GM12878 (cell line): Measurements from ENCODE around the gene KBTBD13. TPM values are rescaled to one million over a fixed set of nuclear protein-coding genes. Genes with fewer than 3 reads are reported as not detected.

ENCODE experiments used
- ATAC-seq: fragments of 200-7000 bp; cut with Tn5 transposase; 3 replicates; pipeline ENCODE4 v1.9.1; 2020; ENCODE audit warnings: mild to moderate bottlenecking, moderate library complexity
- BruUV-seq: library from RNA; stranded (reverse); fragments of 400-500 nt; replicated peaks from 2 replicates; lab custom pipeline; 2021; lab: Mats Ljungman, UMichigan
- CTCF ChIA-PET: fragments of 300-600 bp; sonication (Branson Sonifier 250); formaldehyde crosslinking; extraction: SDS; loops from one replicate; lab custom pipeline; 2021; ENCODE audit warnings: inconsistent platforms; lab: Yijun Ruan, JAX
- POLR2A ChIA-PET: fragments of 350-600 bp; formaldehyde crosslinking; extraction: SDS; loops from one replicate; lab custom pipeline; 2021; ENCODE audit warnings: inconsistent platforms; lab: Charles Lee
- RAD21 ChIA-PET: fragments of 300-600 bp; sonication (Branson Sonifier 250); formaldehyde crosslinking; loops from one replicate; lab custom pipeline; 2023; ENCODE audit warnings: antibody characterized with exemption; ENCODE audit not compliant: unreplicated experiment; lab: Charles Lee
- SMC1A ChIA-PET: fragments of 300-600 bp; sonication (Branson Sonifier 250); formaldehyde crosslinking; loops from one replicate; lab custom pipeline; 2023; ENCODE audit not compliant: unreplicated experiment, uncharacterized antibody; lab: Charles Lee
- DNase-seq: peaks from one replicate; pipeline ENCODE4 v3.0.0-alpha.2; 2011; ENCODE audit warnings: low read depth, low spot score
- FAIRE-seq: peaks from 3 replicates; lab custom pipeline; 2011; peaks lifted over from hg19 to GRCh38; lab: Jason Lieb, UNC
- H2AFZ ChIP-seq: 2 replicates; pipeline ENCODE4 v1.6.0; 2011; ENCODE audit warnings: low read depth, low read length, control low read depth; ENCODE audit not compliant: control insufficient read depth
- H3K27ac ChIP-seq: 2 replicates; pipeline ENCODE4 v1.5.1; 2011; ENCODE audit warnings: control low read depth; ENCODE audit not compliant: control insufficient read depth, insufficient read depth
- H3K27me3 ChIP-seq, 2 experiments: replicated peaks in 1 of 2; 2 replicates each; pipeline versions ENCODE4 v1.6.0 to v1.6.1; 2011; ENCODE audit warnings: low read length in 1 of 2; ENCODE audit not compliant: control insufficient read depth in 2 of 2, insufficient read depth in 2 of 2
- H3K36me3 ChIP-seq, 2 experiments: 2 replicates each; pipeline ENCODE4 v1.5.1; 2011; ENCODE audit warnings: low read length in 1 of 2; ENCODE audit not compliant: control insufficient read depth in 2 of 2, insufficient read depth in 2 of 2
- H3K4me1 ChIP-seq: 2 replicates; pipeline ENCODE4 v1.6.1; 2011; ENCODE audit warnings: mild to moderate bottlenecking, low read length, moderate library complexity, mixed read lengths; ENCODE audit not compliant: control insufficient read depth, insufficient read depth
- H3K4me2 ChIP-seq: 2 replicates; pipeline ENCODE4 v1.6.0; 2011; ENCODE audit warnings: control low read depth; ENCODE audit not compliant: control insufficient read depth, insufficient read depth
- H3K4me3 ChIP-seq: fragments of 200-600 bp; sonication (generic); 2 replicates; pipeline ENCODE4 v1.5.1; 2016
- H3K79me2 ChIP-seq: 2 replicates; pipeline ENCODE4 v1.6.0; 2011; ENCODE audit warnings: low read length; ENCODE audit not compliant: control insufficient read depth, insufficient read depth
- H3K9ac ChIP-seq: 2 replicates; pipeline ENCODE4 v1.8.0; 2011; ENCODE audit warnings: low read length, control low read depth, mixed read lengths; ENCODE audit not compliant: control insufficient read depth, insufficient read depth
- H3K9me3 ChIP-seq: replicated peaks from 3 replicates; pipeline ENCODE4 v1.5.1; 2011; ENCODE audit warnings: mild to moderate bottlenecking, low read length; ENCODE audit not compliant: control insufficient read depth, insufficient read depth
- H4K20me1 ChIP-seq: 2 replicates; pipeline ENCODE4 v1.6.0; 2011; ENCODE audit not compliant: control insufficient read depth, insufficient read depth
- CHD4 ChIP-seq: fragments of 200-600 bp; sonication (generic); IDR thresholded peaks from 2 replicates; pipeline ENCODE4 v1.6.1; 2016; ENCODE audit warnings: mild to moderate bottlenecking
- GABPA ChIP-seq: IDR thresholded peaks from 2 replicates; pipeline ENCODE4 v1.6.1; 2014; ENCODE audit warnings: antibody characterized with exemption, low read depth, mild to moderate bottlenecking, inconsistent platforms
- IKZF1 ChIP-seq: fragments of 450-650 bp; conservative IDR thresholded peaks from 2 replicates; pipeline ENCODE4 v1.6.1; 2017; ENCODE audit warnings: antibody characterized with exemption, mild to moderate bottlenecking
- JUND ChIP-seq: IDR thresholded peaks from 2 replicates; pipeline ENCODE4 v1.6.1; 2012; ENCODE audit warnings: low read depth, mild to moderate bottlenecking, low read length, improper control_type of control experiment, moderate library complexity
- MXI1 ChIP-seq: fragments of 150-350 bp; IDR thresholded peaks from 2 replicates; pipeline ENCODE4 v1.6.1; 2011; ENCODE audit warnings: low read depth, mild to moderate bottlenecking, inconsistent platforms, low read length, improper control_type of control experiment
- NR2F1 ChIP-seq: fragments of 450-650 bp; conservative IDR thresholded peaks from 2 replicates; pipeline ENCODE4 v1.6.1; 2017; ENCODE audit warnings: mild to moderate bottlenecking
- RAD51 ChIP-seq: fragments of 450-650 bp; IDR thresholded peaks from 2 replicates; pipeline ENCODE4 v1.6.1; 2016; ENCODE audit warnings: moderate library complexity, mild to moderate bottlenecking, inconsistent platforms
- STAT1 ChIP-seq: fragments of 450-650 bp; conservative IDR thresholded peaks from 2 replicates; pipeline ENCODE4 v1.6.1; 2014; ENCODE audit warnings: antibody characterized with exemption, mild to moderate bottlenecking
- WGBS: methylation state at CpG from one replicate; pipeline ENCODE4 v1.1.6; 2016; ENCODE audit warnings: low lambda C conversion rate; ENCODE audit not compliant: insufficient replicate concordance, insufficient coverage; ENCODE audit errors: missing lambda C conversion rate; 5-methylcytosine and 5-hydroxymethylcytosine counted together
- in situ Hi-C: fragments of 300-500 bp; cut with MboI; formaldehyde crosslinking; loops from 9 replicates; pipeline ENCODE4 v1.14.3; 2018; ENCODE audit warnings: mixed read lengths
- intact Hi-C: fragments of 100-400 bp; cut with micrococcal nuclease; formaldehyde crosslinking; loops from one replicate; pipeline ENCODE4 v1.14.2; 2022; ENCODE audit not compliant: unreplicated experiment
- polyA plus RNA-seq, 11 experiments: library from polyadenylated mRNA; depleted of rRNA in 4 of 11; unstranded in 6 of 11; stranded (reverse) in 5 of 11; fragments of >200 nt; fragmentation: Nextera tagmentation in 4 of 11; fragmentation: Illumina TruSeq in 1 of 11; extraction: Ambion mirVana in 4 of 11; extraction: Trizol in 1 of 11; gene quantifications; 1 replicate in 1 of 11; 2 replicates in 10 of 11; pipeline versions ENCODE4 v1.2.1 to v1.2.3, GENCODE V29; 2011 to 2016; ENCODE audit warnings: inconsistent platforms in 2 of 11, missing spikeins in 2 of 11, low read depth in 1 of 11
- total RNA-seq, 4 experiments: library from RNA; depleted of rRNA in 3 of 4; stranded (reverse); fragments of >200 nt in 3 of 4; fragmentation: Illumina TruSeq in 1 of 4; extraction: Trizol in 1 of 4; gene quantifications; 2 replicates each; pipeline versions ENCODE4 v1.2.1 to v1.2.3, GENCODE V29; 2013 to 2021
- TF ChIP-seq, protein P1 (sequence below): IDR thresholded peaks from 2 replicates; pipeline ENCODE4 v1.6.1; 2012; ENCODE audit warnings: low read depth, low read length, improper control_type of control experiment
- TF ChIP-seq, protein P2 (sequence below): IDR thresholded peaks from 2 replicates; pipeline ENCODE4 v1.6.1; 2012; ENCODE audit warnings: low read depth, low read length, improper control_type of control experiment
- TF ChIP-seq, protein P3 (sequence below): fragments of 150-350 bp; IDR thresholded peaks from 2 replicates; pipeline ENCODE4 v1.6.1; 2016; ENCODE audit warnings: low read depth, low read length

The KBTBD13 gene
- total and polyA plus RNA-seq, 10 of the 15 experiments (the other 5 are each of a cell fraction or from before 2014, with no cell fraction given) = 0.06 TPM; not detected in 9

GRCh38 chr15:65056106-65056505 lies 20.4 kb upstream of the KBTBD13 start:
- H3K4me2 ChIP-seq = no peak overlapping the region
- no peaks in the 10 kb centered on the region for H3K27me3 ChIP-seq
- no peak overlapping the region for H2AFZ ChIP-seq
- RAD21 ChIA-PET = interaction anchor here (0.9 to 3.5 kb wide), 3 partner anchors 22 to 45 kb away, joined by 3 to 15 read pairs (median 5); no protein-coding TSS in a partner anchor
- H3K9ac ChIP-seq = no peak overlapping the region
- FAIRE-seq = no peak
- no peaks in the 10 kb centered on the region for H4K20me1 ChIP-seq
- BruUV-seq = no TSS peak
- in situ Hi-C loops = no loop called here
- H3K36me3 ChIP-seq = no peaks in the 10 kb centered on the region
- DNase-seq = no peak
- CTCF ChIA-PET = interaction anchor here (0.5 to 4.1 kb wide), 15 partner anchors 8 to 330 kb away, joined by 3 to 38 read pairs (median 4); no protein-coding TSS in a partner anchor
- POLR2A ChIA-PET = interaction anchor here (1.7 kb wide), 1 partner anchor 13 kb away, joined by 6 read pairs; no protein-coding TSS in a partner anchor
- H3K4me1 ChIP-seq = no peaks in the 10 kb centered on the region
- SMC1A ChIA-PET = interaction anchor here (1.1 to 2.7 kb wide), 5 partner anchors 10 to 244 kb away, joined by 3 to 11 read pairs (median 5); no protein-coding TSS in a partner anchor
- no peak for ATAC-seq
- no peak overlapping the region for H3K4me3 ChIP-seq
- H3K9me3 ChIP-seq = no peaks in the 10 kb centered on the region
- no peak overlapping the region for H3K27ac ChIP-seq
- H3K79me2 ChIP-seq = no peaks in the 10 kb centered on the region
- TF ChIP-seq, protein P1, sequence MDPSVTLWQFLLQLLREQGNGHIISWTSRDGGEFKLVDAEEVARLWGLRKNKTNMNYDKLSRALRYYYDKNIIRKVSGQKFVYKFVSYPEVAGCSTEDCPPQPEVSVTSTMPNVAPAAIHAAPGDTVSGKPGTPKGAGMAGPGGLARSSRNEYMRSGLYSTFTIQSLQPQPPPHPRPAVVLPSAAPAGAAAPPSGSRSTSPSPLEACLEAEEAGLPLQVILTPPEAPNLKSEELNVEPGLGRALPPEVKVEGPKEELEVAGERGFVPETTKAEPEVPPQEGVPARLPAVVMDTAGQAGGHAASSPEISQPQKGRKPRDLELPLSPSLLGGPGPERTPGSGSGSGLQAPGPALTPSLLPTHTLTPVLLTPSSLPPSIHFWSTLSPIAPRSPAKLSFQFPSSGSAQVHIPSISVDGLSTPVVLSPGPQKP = no peak
- TF ChIP-seq, all 136 proteins: peak for 0
- intact Hi-C loops = no loop called here
- WGBS = 58% methylated on average over 9 of the region's 9 CpGs

DNA sequence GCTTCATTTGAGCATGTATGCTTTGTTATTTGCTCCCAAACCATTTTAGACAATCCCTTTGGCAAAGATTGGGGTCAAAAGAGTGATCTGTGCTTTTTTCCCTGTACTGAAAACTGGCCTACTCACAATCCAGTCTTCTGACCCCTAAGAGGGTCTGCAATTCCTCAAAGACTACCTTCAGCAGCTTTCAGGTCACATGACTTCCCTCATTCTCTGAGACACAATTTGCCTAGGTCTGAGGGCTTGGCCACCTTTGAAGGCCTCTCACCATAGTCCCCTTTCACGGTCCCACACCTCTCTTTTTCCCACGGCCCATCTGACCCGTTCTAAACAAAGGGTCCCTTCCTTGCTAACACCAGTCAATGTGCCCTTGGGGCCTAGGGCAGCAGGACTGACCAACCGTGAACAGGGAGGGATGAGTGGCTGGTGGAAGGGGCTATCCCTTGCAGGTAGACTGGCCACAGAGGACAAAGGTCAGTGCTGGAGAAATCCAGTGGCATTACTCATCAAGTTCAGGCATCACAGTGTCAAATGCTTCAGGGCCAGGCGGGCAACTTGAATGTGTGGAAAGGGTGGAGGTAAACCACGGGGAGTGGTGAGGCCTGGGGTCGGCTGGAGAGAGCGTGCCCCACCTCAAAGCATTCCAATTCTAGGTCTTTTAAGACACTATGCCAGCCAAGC lies 19.5 kb upstream of the KBTBD13 start:
- ChIA-PET SMC1A (interaction anchor here (0.6 to 1.2 kb wide), 3 partner anchors 9 to 214 kb away, joined by 3 to 5 read pairs (median 3); no protein-coding TSS in a partner anchor), RAD21 (interaction anchor here (3.5 kb wide), 1 partner anchor 23 kb away, joined by 15 read pairs; no protein-coding TSS in a partner anchor), CTCF (interaction anchor here (0.5 to 3.1 kb wide), 8 partner anchors 9 to 329 kb away, joined by 3 to 18 read pairs (median 4); no protein-coding TSS in a partner anchor), POLR2A (no interaction called here)
- Histone ChIP-seq H3K4me2 (no peak overlapping the region), H3K79me2 (no peaks in the 10 kb centered on the region), H2AFZ (no peak overlapping the region), H3K27me3 (no peaks in the 10 kb centered on the region), H4K20me1 (no peaks in the 10 kb centered on the region), H3K4me1 (no peaks in the 10 kb centered on the region), H3K9ac (no peak overlapping the region), H3K36me3 (no peaks in the 10 kb centered on the region), H3K4me3 (no peak overlapping the region), H3K27ac (no peak overlapping the region), H3K9me3 (no peaks in the 10 kb centered on the region)
- in situ Hi-C loops (no loop called here), intact Hi-C loops (no loop called here)
- BruUV-seq = no TSS peak
- FAIRE-seq (no peak), ATAC-seq (no peak), DNase-seq (no peak)
- TF ChIP-seq RAD51 (peak; percentile 27; the same call in 1 of the 2 replicates), STAT1 (no peak), NR2F1 (0 out of 2 replicates have a peak, but pooled peaks have one; percentile 14), GABPA (no peak), CHD4 (no peak), JUND (no peak), IKZF1 (peak; percentile 25; the same call in 1 of the 2 replicates), MXI1 (no peak)
- TF ChIP-seq, protein P2, sequence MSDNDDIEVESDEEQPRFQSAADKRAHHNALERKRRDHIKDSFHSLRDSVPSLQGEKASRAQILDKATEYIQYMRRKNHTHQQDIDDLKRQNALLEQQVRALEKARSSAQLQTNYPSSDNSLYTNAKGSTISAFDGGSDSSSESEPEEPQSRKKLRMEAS = no peak
- TF ChIP-seq, protein P3, sequence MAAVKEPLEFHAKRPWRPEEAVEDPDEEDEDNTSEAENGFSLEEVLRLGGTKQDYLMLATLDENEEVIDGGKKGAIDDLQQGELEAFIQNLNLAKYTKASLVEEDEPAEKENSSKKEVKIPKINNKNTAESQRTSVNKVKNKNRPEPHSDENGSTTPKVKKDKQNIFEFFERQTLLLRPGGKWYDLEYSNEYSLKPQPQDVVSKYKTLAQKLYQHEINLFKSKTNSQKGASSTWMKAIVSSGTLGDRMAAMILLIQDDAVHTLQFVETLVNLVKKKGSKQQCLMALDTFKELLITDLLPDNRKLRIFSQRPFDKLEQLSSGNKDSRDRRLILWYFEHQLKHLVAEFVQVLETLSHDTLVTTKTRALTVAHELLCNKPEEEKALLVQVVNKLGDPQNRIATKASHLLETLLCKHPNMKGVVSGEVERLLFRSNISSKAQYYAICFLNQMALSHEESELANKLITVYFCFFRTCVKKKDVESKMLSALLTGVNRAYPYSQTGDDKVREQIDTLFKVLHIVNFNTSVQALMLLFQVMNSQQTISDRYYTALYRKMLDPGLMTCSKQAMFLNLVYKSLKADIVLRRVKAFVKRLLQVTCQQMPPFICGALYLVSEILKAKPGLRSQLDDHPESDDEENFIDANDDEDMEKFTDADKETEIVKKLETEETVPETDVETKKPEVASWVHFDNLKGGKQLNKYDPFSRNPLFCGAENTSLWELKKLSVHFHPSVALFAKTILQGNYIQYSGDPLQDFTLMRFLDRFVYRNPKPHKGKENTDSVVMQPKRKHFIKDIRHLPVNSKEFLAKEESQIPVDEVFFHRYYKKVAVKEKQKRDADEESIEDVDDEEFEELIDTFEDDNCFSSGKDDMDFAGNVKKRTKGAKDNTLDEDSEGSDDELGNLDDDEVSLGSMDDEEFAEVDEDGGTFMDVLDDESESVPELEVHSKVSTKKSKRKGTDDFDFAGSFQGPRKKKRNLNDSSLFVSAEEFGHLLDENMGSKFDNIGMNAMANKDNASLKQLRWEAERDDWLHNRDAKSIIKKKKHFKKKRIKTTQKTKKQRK = no peak
- 43% methylated on average over 8 of the region's 8 CpGs for WGBS
